Activated CD4-positive, CD25-positive, alpha-beta regulatory T cell (primary cell): ENCODE data around the gene STAT2.
"Not testable (repeated sequence)": the region's sequence is repeated elsewhere in the genome, so short reads cannot be mapped to it uniquely, and the experiment has no call there.

ENCODE experiments used
- DNase-seq, 4 experiments: peaks; one replicate each; lab custom pipeline; 2025; lab: John Stamatoyannopoulos, UW

The STAT2 gene

DNA sequence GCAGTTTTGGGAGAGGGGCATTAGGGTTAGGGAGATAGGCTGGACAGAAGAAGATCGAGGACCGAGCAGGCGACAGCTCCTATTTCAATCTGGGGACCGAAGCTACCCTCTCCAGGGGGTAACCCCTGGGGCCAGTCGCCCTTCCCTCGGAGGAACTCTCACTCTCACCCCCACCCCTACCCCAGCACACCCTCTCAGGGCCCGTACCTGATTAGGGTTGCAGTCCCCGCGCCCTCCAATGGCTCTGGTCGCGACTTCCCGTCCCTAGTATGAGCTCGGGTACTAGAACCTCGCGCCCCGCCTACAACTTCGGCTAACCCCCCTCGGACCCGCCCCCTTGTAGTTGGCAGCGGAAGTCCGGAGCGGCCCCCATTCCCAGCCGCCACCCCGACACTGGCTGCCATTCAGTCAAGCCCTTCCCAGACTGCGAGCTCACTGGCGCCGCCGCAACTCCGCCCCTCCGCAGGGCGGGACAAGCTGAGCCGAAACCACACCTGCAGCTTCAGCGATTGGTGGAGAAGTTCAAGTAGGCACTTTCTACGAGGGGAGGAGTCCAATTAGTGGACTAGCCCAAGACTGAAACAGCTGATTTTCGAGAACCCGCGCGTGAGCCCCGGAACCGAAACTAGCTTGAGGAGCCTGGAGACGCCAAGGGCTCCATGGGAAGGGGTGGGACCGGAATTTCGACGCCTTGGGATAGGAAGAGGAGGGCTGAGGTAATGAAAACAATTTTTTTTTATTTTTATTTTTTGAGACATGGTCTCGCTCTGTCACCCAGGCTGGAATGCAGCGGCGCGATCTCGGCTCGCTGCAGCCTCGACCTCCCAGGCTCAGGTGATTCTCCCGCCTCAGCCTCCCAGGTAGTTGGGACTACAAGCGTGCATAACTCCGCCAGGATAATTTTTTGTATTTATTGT is at the start of gene STAT2:
Gene STAT2 (minus strand): TSS at position 257 of the 917 bp plus-strand sequence. CDS start 3,536 bp downstream, outside the sequence.
- peak; percentile 94 to 99 (median 97) for DNase-seq

DNA sequence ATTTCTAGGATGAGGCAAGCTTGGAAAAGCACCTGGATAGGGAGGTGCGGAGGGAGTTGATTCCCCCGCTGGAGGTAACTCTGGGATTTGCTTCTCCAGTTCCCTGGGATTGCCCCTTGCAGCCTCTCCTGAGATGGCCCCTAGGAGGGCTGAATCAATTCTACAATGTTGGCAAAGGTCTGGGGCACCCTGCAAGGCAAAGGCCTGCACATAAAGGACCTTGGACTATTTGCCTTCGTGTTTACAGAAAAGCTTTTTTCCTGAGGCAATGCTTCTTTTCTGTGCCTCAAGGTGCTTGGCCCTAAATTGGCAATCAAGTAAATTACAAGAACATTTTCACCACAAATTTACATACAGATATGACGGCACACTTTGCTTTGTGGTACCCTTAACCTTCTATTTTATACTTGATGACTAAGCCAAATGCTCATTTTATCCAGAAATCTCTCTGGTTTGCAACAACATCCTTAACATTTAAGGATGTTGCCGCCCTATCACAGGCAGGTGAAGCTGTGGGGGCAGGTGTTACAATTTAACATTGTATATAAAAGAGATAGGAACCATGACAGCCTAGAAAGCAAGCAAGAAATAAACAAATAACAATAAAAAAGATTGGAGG is 49.0 kb upstream of the STAT2 start:
- DNase-seq, result no peak

DNA sequence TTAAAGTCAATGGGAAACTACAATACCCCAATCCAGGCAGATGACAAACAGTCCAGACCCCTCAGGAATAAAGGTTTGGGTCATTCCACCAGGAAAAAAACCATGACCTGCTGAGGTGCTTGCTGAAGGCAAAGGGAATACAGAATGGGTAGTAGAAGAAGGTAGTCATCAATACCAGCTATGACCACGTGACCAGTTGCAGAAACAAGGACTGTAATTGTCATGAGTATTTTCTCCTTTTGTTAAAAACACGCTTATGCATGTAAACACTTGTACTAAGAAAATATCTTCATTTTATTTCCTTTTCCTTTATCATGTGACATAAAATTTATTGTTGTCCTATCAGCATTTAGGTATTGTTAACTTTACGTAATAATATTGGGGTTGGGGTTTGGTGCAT is 44.3 kb upstream of the STAT2 start:
- not testable (repeated sequence) for DNase-seq

DNA sequence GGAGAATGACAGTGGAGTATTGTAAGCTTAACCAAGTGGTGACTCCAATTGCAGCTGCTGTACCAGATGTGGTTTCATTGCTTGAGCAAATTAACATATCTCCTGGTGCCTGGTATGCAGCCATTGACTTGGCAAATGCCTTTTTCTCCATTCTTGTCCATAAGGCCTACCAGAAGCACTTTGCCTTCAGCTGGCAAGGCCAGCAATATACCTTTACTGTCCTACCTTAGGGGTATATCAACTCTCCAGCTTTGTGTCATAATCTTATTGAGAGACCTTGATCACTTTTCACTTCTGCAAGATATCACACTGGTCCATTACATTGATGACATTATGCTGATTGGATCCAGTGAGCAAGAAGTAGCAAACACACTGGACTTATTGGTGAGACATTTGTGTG is 41.7 kb upstream of the STAT2 start:
- DNase-seq, result not testable (repeated sequence)

DNA sequence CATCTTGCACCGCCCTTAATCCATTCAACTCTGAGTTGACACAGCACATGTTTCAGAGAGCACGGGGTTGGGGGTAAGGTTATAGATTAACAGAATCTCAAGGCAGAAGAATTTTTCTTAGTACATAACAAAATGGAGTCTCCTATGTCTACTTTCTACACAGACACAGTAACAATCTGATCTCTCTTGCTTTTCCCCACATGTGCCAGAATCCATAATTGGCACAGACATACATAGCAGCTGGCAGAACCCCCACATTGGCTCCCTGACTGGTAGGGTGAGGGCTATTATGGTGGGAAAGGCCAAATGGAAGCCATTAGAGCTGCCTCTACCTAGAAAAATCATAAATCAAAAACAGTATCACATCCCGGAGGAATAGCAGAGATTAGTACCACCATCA is 41.2 kb upstream of the STAT2 start:
- DNase-seq, result not testable (repeated sequence)

DNA sequence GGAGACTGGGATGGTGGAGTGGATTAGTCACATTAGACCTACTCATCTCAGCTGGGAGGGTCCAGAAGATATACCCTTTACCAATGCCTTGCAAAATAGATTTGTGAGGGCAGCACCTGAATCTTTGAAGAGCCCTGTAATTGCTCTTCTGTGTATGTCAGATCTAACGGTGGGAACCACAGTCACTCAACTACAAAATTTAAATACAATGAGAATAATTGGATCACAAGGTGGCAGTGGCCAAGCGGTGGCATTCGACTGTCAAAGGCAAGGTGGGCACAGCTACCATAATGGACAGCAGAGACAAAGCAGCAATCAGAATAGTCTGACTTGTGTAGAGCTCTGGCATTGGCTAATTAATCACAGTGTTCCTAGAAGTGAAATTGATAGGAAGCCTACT is 39.6 kb upstream of the STAT2 start:
- not testable (repeated sequence) for DNase-seq

DNA sequence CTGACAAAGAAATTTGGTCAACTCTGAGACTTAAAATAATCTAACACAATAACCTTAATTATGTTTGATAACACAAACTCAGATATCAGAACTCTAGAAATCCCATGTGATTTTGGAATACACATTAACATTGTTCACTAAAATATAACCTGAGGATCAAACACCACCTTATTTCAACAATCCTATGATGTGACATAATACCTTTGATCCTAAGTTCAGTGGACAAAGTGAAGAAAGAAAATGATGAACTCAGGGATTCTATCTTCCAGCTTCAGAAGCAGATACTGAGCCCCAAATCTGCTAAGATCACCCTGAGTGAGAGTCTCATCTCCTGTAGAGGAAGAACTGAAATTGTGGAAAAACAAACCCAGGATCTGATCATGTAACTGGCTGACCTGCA is 38.4 kb upstream of the STAT2 start:
- DNase-seq, result no peak

DNA sequence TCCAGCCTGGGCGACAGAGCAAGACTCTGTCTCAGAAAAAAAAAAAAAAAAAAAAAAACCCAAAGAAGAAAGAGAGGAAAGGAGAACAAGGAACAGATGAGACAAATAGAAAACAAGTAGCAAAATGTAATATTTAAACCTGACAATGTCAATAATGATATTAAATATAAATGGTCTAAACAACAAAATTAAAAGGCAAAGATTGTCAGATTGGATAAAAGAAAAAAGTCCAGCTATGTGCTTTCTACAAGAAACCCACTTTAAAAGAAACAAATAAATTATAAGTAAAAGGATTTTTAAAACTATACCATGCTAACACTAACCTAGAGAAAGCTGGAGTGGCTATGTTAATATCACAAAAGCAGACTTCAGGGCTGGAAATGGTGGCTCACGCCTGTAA is 32.4 kb upstream of the STAT2 start:
- DNase-seq, result no peak

DNA sequence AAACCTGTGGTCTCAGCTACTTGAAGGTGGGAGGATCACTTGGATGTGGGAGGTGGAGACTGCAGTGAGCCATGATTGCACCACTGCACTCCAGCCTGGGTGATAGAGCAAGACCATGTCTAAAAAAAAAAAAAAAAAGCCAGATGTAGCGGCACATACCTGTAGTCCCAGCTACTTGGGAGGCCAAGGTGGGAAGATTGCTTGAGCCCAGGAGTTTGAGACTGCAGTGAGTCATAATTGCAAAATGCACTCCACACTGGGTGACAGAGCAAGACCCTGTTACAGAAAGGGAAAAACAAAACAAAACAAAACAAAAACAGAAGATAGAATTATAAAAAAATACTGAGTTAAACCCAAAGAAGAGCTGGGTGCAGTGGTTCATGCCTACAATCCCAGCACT is 31.8 kb upstream of the STAT2 start:
- DNase-seq, result no peak

DNA sequence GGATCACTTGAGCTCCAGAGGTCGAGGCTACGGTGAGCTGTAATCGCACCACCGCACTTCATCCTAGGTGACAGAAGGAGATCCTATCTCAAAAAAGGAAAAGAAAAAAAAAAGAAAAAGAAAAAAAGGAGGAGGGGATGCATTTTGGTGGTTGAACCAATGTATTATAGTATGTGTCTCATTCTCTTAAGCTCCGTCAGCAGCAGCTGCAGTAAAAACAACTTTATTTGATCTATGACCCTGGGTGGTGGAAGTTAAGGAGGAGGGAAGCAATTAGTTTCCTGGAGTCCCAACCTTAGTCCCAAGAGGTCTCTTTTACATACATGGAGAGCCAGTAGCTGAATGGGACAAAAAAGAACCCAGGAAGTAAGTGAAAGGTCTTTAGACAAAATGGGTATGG is 29.5 kb upstream of the STAT2 start:
- no peak for DNase-seq

DNA sequence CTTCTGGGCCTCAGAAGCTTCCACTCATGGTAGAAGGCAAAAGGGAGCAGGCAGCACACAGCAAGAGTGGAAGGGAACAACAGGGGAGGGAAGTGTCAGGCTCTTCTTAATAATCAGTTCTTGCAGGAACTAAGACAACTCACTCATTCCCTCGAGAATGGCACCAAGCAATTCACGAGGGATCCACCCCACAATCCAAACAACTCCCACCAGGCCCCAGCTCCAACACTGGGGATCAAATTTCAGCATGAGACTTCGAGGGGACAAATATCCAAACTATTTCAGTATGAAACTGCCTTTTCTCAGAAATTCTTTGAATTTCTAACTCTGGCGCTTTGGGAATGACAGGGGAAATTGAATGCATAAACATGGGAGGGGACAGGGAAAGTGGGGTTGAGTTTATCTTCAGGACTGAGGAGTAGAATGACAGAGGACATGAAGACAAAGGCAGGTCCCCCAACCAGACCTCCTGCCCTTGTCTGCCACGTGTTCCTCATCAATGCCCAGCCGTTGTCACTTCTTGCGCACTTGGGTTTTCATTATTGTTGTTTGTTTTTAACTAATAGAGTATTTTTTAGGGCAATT is 27.3 kb upstream of the STAT2 start:
- DNase-seq, result no peak

DNA sequence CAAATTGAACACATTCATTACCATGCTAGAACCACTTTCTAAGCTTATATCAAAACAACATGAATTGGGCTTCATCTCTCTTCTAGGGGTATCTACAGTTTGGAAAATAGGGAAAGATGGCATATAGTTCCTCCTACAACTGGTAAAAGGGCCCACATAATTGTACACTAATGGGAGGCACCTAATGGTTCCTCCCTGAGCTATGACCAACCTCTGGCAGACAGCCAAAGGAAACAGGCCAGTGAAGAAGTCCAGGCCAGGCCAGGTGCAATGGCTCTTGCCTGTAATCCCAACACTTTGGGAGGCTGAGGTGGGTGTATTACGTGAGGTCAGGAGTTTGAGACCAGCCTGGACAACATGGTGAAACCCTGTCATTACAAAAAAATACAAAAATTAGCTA is 26.0 kb upstream of the STAT2 start:
- DNase-seq, result no peak

DNA sequence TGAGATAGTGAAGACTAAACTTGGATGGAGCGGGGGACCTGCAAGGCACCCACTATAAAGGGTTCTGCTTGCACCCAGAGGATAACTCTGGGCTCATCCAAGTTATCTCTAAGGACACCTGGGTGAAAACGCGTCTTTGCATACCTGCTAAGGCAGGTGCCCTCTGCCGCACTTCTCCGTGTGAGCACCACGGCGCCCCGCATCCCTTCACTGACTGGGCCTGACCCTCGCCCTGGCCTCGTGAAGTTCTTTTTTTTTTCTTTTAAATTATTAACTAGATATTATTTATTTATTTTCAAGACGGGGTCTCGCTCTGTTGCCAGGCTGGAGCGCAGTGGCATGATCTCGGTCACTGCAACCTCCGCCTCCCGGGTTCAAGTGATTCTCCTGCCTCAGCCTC is 22.7 kb upstream of the STAT2 start:
- DNase-seq, result no peak

DNA sequence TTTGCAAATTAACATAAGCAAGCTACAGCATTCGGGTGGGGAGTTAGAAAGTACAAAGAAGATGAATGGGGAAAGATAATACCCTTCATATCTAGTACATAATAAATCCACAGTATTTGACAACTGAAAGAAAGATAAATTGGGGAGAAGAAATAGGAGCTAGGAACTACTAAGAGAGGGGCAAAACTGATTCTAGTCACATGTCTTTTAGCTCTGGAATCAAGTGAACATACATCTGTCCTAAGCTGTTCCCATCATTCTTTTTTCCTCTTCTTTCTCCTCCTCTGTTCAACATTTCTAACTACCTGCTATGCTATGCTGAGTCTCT is 18.0 kb upstream of the STAT2 start:
- DNase-seq, result no peak

DNA sequence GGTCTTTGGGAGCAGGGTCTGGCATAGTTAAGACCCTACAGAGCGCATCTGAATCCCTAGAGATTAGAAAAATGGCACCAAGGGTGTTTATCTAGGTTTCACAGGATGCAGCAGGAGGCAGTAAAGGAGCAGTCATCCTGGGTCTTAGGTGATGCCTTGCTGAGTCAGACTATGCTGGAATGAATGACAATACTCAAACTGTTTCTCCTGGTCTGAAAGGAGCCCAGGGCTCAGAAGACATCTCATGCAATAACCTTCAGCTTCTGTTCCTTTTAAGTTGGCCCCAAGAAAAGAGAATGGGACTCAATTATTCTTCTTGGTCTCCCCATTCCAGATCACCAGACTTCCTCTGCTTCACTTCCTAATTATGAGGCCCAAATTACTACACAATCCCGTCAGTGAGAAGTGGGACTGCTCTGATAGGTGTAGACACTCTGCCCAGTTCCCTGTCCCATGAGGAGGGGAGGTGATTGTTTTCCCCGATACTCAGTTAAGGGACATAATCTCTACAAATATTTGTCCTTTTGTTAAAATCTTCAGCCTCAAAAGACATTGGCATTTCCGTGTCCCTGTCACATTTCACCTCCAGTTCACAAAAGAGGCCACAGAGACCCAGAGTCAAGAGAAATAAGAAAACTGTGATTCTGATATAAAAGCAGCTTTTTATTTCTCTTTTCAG is 17.5 kb upstream of the STAT2 start:
- no peak for DNase-seq

DNA sequence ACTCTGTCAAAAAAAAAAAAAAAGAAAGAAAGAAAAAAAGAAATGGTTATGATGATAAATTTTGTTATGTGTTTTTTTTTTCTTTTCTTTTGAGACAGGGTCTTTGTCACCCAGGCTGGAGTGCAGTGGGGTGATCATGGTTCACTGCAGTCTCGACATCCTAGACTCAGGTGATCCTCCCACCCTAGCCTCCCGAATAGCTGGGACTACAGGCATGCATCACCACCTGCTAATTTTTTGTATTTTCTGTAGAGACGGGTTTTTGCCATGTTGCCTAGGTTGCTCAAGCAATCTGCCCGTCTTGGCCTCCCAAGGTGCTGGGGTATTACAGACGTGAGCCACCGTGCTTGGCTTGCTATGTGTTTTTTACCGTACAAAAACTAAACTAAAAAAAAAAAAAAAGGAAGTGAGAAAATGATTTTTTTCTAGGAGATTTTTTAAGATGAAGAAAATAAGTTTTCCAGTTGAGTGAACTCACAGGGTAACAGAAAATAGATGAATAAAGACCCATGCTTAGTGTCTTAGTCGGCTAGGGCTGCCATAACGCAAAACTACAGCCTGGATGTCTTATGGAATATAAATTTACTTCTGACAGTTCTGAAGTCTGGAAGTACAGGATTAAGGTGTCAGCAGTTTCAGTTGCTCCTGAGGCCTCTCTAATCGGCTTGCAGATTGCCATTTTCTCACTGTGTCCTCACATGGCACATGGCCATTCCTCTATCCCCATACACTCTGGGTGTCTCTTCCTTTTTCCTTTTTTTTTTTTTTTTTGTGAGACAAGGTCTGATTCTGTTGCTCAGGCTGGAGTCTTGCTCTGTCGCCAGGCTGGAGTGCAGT is 15.9 kb upstream of the STAT2 start:
- DNase-seq, result no peak

DNA sequence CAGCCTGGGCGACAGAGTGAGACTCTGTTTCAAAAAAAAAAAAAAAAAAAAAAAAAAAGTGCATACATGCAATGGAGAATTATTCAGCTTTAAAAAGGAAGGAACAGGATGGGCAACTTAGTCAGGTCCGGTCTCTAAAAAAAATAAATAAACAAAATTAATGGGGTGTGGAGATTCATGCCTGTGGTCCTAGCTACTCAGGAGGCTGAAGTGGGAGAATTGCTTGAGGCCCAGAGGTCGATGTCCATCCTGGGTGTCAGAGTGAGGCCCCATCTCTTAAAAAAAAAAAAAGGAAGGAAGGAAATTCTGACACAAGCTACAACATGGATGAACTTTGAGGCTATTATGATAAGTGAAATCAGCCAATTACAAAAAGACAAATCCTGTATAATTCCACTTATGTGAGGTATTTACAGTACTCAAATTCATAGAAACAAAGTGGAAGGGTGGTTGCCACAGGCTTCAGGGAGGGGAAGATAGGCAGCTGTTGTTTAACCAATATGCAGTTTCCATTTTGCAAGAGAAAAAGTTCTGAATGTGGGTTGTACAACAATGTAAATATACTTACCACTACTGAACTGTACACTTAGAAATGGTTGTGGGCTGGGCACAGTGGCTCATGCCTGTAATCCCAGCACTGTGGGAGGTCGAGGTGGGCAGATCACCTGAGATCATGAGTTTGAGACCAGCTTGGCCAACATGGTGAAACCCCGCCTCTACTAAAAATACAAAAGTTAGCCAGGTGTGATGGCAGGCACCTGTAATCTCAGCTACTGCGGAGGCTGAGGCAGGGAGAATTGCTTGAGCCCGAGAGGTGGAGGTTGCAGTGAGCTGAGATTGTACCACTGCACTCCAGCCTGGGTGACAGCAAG is 15.1 kb upstream of the STAT2 start:
- DNase-seq, result no peak

DNA sequence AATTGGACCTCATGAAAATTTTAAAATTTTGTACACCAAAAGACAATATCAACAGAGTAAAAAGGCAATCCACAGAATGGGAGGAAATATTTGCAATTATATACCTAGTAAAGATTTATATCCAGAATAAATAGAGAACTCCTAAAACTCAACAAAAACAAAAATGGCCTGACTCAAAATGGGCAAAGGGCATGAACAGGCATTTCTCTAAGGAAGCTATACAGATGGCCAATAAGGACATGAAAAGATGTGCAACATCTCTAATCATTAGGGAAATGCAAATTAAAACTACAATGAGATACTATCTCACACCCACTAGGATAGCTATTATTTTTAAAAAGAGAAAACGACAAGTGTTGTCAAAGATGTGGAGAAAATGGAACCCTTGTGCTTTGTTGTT is 13.6 kb upstream of the STAT2 start:
- no peak for DNase-seq

DNA sequence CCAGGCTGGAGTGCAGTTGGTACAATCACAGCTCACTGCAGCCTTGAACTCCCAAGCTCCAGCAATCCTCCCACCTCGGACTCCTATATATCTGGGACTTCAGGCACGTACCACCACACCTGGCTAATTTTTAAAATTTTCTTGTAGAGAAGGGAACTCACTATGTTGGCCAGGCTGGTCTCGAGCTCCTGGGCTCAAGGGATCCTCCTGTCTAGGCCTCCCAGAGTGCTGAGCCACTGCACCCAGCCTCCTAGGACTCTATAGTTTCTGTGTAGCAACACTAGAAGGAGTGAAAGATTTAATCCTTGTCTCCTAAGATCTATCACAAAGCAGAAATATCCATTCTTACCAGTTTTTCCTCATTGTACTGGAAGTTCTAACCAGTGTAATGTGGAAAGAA is 7.0 kb upstream of the STAT2 start:
- DNase-seq, result no peak

DNA sequence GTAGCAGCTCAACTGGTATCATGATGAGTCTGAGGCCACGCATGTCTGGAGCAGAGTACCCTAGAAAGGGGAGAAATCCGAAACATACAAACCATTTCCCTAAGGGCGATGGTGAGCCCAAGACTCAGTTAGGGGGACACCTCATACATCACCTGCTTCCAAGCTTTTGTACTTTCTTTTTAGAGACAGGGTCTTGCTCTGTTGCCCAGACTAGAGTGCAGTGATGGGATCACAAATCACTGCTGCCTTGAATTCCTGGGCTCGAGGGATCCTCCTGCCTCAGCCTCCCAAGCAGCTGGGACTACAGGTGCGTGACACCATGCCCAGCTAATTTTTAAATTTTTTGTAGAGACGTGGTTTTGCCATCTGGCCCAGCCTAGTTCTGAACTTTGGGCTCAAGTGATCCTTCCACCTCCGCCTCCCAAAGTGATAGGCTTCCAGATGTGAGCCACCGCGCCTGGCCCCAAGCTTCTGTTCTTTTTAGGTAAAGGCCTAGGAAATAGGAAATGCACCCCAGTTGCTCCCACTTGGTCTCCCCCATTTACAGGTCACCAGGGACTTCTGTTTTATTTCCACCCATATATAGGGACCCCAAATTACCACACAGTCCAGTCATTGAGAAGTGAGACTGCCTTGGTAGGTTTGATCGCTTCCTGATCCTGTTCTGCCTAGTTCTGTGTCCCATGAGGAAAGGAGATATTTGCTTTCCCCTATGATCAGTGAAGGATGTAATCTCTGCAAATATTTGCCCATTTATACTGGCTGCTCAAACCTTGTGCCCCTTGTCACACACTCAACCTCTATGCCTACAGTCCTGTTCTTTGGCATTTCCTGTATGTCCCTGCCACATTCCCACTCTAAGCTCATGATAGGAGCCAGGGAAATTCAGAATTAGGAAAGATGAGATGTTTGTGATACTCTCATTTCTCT is 2.5 kb upstream of the STAT2 start, which contains the start of gene APOF:
Gene APOF (minus strand): TSS at position 728 of the 930 bp plus-strand sequence. CDS start 112 bp downstream, at position 616.
- DNase-seq, result no peak
